B cell (primary cell): ENCODE measurements around the gene NUP42. TPM values are rescaled to one million over a fixed set of nuclear protein-coding genes. Genes with fewer than 3 reads are reported as not detected.

Experiments
- ATAC-seq: fragments of 200-7000 bp; cut with Tn5 transposase; one replicate; pipeline ENCODE4 v1.10.0; 2021; ENCODE audit warnings: low read depth, mild to moderate bottlenecking, moderate number of reproducible peaks, moderate library complexity
- CTCF ChIA-PET: fragments of 350-600 bp; sonication (Branson Sonifier 250); formaldehyde crosslinking; loops from one replicate; lab custom pipeline; 2021; ENCODE audit warnings: antibody characterized with exemption, inconsistent platforms; lab: Charles Lee
- POLR2A ChIA-PET: fragments of 350-600 bp; sonication (Branson Sonifier 250); formaldehyde crosslinking; loops from one replicate; lab custom pipeline; 2021; ENCODE audit warnings: antibody characterized with exemption; lab: Charles Lee
- DNase-seq: peaks from one replicate; pipeline ENCODE4 v3.0.0; 2013
- H2AFZ ChIP-seq: 2 replicates; pipeline ENCODE4 v1.6.1; 2012; ENCODE audit warnings: mild to moderate bottlenecking, low read depth, low read length; ENCODE audit not compliant: insufficient read depth, poor library complexity, severe bottlenecking
- H3K27ac ChIP-seq, 2 donors: 1 replicate in 1 of 2; 2 replicates in 1 of 2; pipeline ENCODE4 v1.5.1; 2012 to 2013; ENCODE audit warnings: low read length in 2 of 2, mild to moderate bottlenecking in 2 of 2, moderate library complexity in 1 of 2
- H3K27me3 ChIP-seq, 4 experiments: fragments of 200-600 bp in 1 of 4; sonication (generic) in 1 of 4; replicated peaks in 1 of 4; 1 replicate in 2 of 4; 2 replicates in 2 of 4; pipeline versions ENCODE4 v1.6.1 to v1.7.0; 2013 to 2016; ENCODE audit warnings: low read length in 3 of 4, mild to moderate bottlenecking in 2 of 4, mixed read lengths in 1 of 4, moderate library complexity in 1 of 4; ENCODE audit not compliant: insufficient read depth in 4 of 4, control insufficient read depth in 3 of 4; ENCODE audit errors: control extremely low read depth in 1 of 4
- H3K36me3 ChIP-seq, 2 experiments: replicated peaks in 1 of 2; 1 replicate in 1 of 2; 2 replicates in 1 of 2; pipeline versions ENCODE4 v1.6.1 to v1.7.1; 2013; ENCODE audit warnings: low read length in 1 of 2; ENCODE audit not compliant: insufficient read depth in 2 of 2, control insufficient read depth in 1 of 2; ENCODE audit errors: control extremely low read depth in 1 of 2, extremely low read depth in 1 of 2
- H3K4me1 ChIP-seq, 2 donors: fragments of 200-600 bp in 1 of 2; sonication (generic) in 1 of 2; 1 replicate in 1 of 2; 2 replicates in 1 of 2; pipeline versions ENCODE4 v1.5.1 to v1.6.1; 2013 to 2017; ENCODE audit warnings: low read length in 2 of 2; ENCODE audit not compliant: control insufficient read depth in 2 of 2, insufficient read depth in 2 of 2
- H3K4me2 ChIP-seq: replicated peaks from 2 replicates; pipeline ENCODE3; 2012; ENCODE audit warnings: mild to moderate bottlenecking, low read depth, low read length; ENCODE audit not compliant: poor library complexity, severe bottlenecking
- H3K4me3 ChIP-seq, 5 experiments: fragments of 200-600 bp in 1 of 5; sonication (generic) in 1 of 5; 1 replicate in 3 of 5; 2 replicates in 2 of 5; pipeline versions ENCODE4 v1.5.1 to v1.7.0; 2011 to 2016; ENCODE audit warnings: low read length in 4 of 5, mild to moderate bottlenecking in 4 of 5, low read depth in 2 of 5, control low read depth in 1 of 5, moderate library complexity in 1 of 5; ENCODE audit not compliant: insufficient read depth in 1 of 5; ENCODE audit errors: control extremely low read depth in 1 of 5, extremely low read depth in 1 of 5
- H3K79me2 ChIP-seq: fragments of 200-600 bp; sonication (generic); one replicate; pipeline ENCODE4 v1.6.0; 2016; ENCODE audit warnings: low read length; ENCODE audit not compliant: control insufficient read depth, insufficient read depth
- H3K9ac ChIP-seq: fragments of 200-600 bp; sonication (generic); 2 replicates; pipeline ENCODE4 v1.6.1; 2017; ENCODE audit warnings: mild to moderate bottlenecking, low read length, moderate library complexity
- H3K9me3 ChIP-seq, 3 donors: one replicate each; pipeline versions ENCODE4 v1.6.1 to v1.7.1; 2013; ENCODE audit warnings: low read length in 2 of 3; ENCODE audit not compliant: control insufficient read depth in 2 of 3, insufficient read depth in 1 of 3; ENCODE audit errors: control extremely low read depth in 1 of 3
- H4K20me1 ChIP-seq: 2 replicates; pipeline ENCODE4 v1.6.0; 2012; ENCODE audit warnings: mild to moderate bottlenecking, low read length; ENCODE audit not compliant: insufficient read depth, control insufficient read depth, poor library complexity, severe bottlenecking
- H3K27ac Mint-ChIP-seq: one replicate; pipeline ENCODE4 v1.8.0; 2021; ENCODE audit warnings: mixed read lengths
- H3K27me3 Mint-ChIP-seq: one replicate; pipeline ENCODE4 v1.8.0; 2021; ENCODE audit warnings: mixed read lengths
- H3K4me1 Mint-ChIP-seq: one replicate; pipeline ENCODE4 v1.8.0; 2021; ENCODE audit warnings: mixed read lengths
- H3K4me3 Mint-ChIP-seq: one replicate; pipeline ENCODE4 v1.8.0; 2021; ENCODE audit warnings: mixed read lengths
- H3K9me3 Mint-ChIP-seq: one replicate; pipeline ENCODE4 v1.8.0; 2022; ENCODE audit warnings: mixed read lengths; ENCODE audit not compliant: insufficient read depth
- CTCF ChIP-seq: fragments of 200-600 bp; IDR thresholded peaks from one replicate; pipeline ENCODE4 v1.8.0; 2022; ENCODE audit warnings: antibody characterized with exemption, mild to moderate bottlenecking
- EZH2 ChIP-seq: IDR thresholded peaks from 2 replicates; pipeline ENCODE4 v1.6.1; 2012; ENCODE audit warnings: borderline replicate concordance, low read depth, mild to moderate bottlenecking, moderate library complexity, low read length; ENCODE audit not compliant: insufficient read depth, poor library complexity, severe bottlenecking
- WGBS: methylation state at CpG from one replicate; pipeline ENCODE4 v1.1.5; 2013; ENCODE audit warnings: missing lambda C conversion rate; ENCODE audit not compliant: insufficient coverage; 5-methylcytosine and 5-hydroxymethylcytosine counted together
- intact Hi-C: fragments of 100-400 bp; cut with micrococcal nuclease; formaldehyde crosslinking; loops from one replicate; pipeline ENCODE4 v1.10.0; 2022
- polyA plus RNA-seq: library from polyadenylated mRNA; depleted of rRNA; stranded (reverse); fragments of >200 nt; gene quantifications from 2 replicates; pipeline ENCODE4 v1.2.3, GENCODE V29; 2012
- total RNA-seq, 2 donors: library from RNA; stranded (reverse); fragments of 120-200 nt in 1 of 2; gene quantifications; 1 replicate in 1 of 2; 2 replicates in 1 of 2; pipeline versions ENCODE4 v1.2.3 to v1.2.4, GENCODE V29; 2013 to 2022

Gene NUP42
- total and polyA plus RNA-seq, 2 donors (not counting 1 experiment from before 2014, with no cell fraction given) = 38.1 to 49.2 TPM

DNA sequence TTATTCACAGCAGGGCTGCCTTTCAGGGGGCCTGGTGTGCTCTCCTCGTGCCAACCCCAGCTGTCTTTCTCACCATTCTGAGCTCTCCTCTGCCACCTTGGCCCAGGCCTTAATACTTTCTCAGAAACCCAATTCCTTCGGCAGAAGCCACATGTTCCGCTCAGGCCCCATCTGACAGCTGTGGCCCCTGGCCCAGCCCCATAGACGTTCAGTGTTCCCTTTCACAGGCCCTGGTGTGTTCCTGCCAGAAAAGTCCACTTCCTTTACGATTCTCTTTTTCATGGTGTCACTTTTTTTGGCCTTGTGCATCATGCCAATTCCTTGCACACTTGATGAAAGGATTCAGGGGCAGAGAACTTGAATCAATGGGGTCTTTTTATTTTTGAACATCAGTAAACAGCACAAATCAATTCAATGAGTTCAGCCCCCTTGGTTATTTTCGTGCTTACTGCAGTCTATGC, 48.8 kb downstream of the NUP42 start:
- intact Hi-C loops = no loop called here
- peaks cover 7% of the 10 kb centered on the region for H3K4me1 Mint-ChIP-seq
- WGBS = 78% methylated on average over 5 of the region's 6 CpGs
- H3K4me3 Mint-ChIP-seq = no peak overlapping the region
- H3K4me2 ChIP-seq = no peak overlapping the region
- no peaks in the 10 kb centered on the region for H3K36me3 ChIP-seq
- ChIA-PET POLR2A (no interaction called here), CTCF (no interaction called here)
- H2AFZ ChIP-seq = no peak overlapping the region
- H3K4me3 ChIP-seq = no peak overlapping the region
- H3K4me1 ChIP-seq = no peaks in the 10 kb centered on the region
- DNase-seq (no peak), ATAC-seq (no peak)
- H4K20me1 ChIP-seq = no peaks in the 10 kb centered on the region
- no peak overlapping the region for H3K27ac Mint-ChIP-seq
- no peaks in the 10 kb centered on the region for H3K27me3 ChIP-seq
- no peaks in the 10 kb centered on the region for H3K9me3 Mint-ChIP-seq
- peaks cover 0 to 3% (median 0%) of the 10 kb centered on the region in 3 donors for H3K9me3 ChIP-seq
- H3K27ac ChIP-seq = no peak overlapping the region
- H3K9ac ChIP-seq = no peak overlapping the region
- no peaks in the 10 kb centered on the region for H3K27me3 Mint-ChIP-seq
- TF ChIP-seq CTCF (no peak), EZH2 (no peak)
- no peaks in the 10 kb centered on the region for H3K79me2 ChIP-seq

DNA sequence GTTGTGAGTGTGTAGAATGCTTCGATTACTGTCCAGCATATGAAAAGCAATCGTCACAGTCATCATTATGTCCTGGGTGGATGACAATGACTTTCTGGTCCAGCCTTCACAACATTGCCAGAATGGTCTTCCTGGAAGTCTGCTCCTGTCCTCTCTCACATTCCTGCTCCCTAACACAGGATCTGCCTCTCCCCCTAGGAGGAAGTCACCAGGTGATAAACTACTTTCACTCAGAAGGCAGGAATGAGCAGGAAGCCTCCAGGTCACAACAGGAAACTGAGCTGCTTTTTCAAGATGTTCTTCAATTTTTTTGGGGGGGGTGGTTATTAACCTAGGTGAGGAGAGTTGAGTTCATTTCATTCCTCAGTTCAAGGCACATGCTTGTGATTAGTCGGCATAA, 51.1 kb downstream of the NUP42 start:
- Histone ChIP-seq H4K20me1 (no peaks in the 10 kb centered on the region), H3K4me1 (no peaks in the 10 kb centered on the region), H3K79me2 (no peaks in the 10 kb centered on the region), H2AFZ (no peak overlapping the region), H3K27ac (no peak overlapping the region), H3K9me3 (peaks cover 0 to 3% (median 0%) of the 10 kb centered on the region in 3 donors), H3K4me2 (no peak overlapping the region), H3K4me3 (no peak overlapping the region), H3K9ac (no peak overlapping the region), H3K27me3 (no peaks in the 10 kb centered on the region), H3K36me3 (no peaks in the 10 kb centered on the region)
- Mint-ChIP-seq H3K4me3 (no peak overlapping the region), H3K27ac (no peak overlapping the region), H3K9me3 (no peaks in the 10 kb centered on the region), H3K4me1 (peaks cover 7% of the 10 kb centered on the region), H3K27me3 (no peaks in the 10 kb centered on the region)
- CTCF ChIA-PET = no interaction called here
- POLR2A ChIA-PET = no interaction called here
- no peak for TF ChIP-seq EZH2
- no peak for TF ChIP-seq CTCF
- 91% methylated on average over 1 of the region's 3 CpGs for WGBS
- intact Hi-C loops = no loop called here
- ATAC-seq = no peak
- DNase-seq = no peak
